Ovary (tissue), 9 donors: ENCODE data around the gene PDS5B. TPM values are rescaled to one million over a fixed set of nuclear protein-coding genes. Genes with fewer than 3 reads are reported as not detected.

Experiments used
- DNase-seq, 5 donors: peaks; one replicate each; pipeline ENCODE4 v3.0.0-alpha.2; 2019 to 2020
- H3K27ac ChIP-seq, 2 donors: fragments of 200-600 bp; one replicate each; pipeline versions ENCODE4 v1.5.1 to v1.8.0; 2019 to 2022
- H3K27me3 ChIP-seq: fragments of 200-600 bp; one replicate; pipeline ENCODE4 v1.8.0; 2022
- H3K36me3 ChIP-seq: fragments of 200-600 bp; sonication (generic); one replicate; pipeline ENCODE4 v1.5.1; 2019
- H3K4me1 ChIP-seq: one replicate; pipeline ENCODE4 v1.8.1; 2013; ENCODE audit warnings: mild to moderate bottlenecking, moderate library complexity; ENCODE audit not compliant: insufficient read depth
- H3K4me3 ChIP-seq: fragments of 200-600 bp; sonication (generic); one replicate; pipeline ENCODE4 v1.5.1; 2017
- H3K9me3 ChIP-seq, 2 donors: fragments of 200-600 bp in 1 of 2; sonication (generic) in 1 of 2; one replicate each; pipeline versions ENCODE4 v1.5.1 to v1.8.1; 2013 to 2019; ENCODE audit warnings: mild to moderate bottlenecking in 1 of 2, moderate library complexity in 1 of 2
- CTCF ChIP-seq, 3 donors: fragments of 450-650 bp in 2 of 3; fragments of 200-600 bp in 1 of 3; IDR thresholded peaks; one replicate each; pipeline versions ENCODE4 v1.5.1 to v1.8.0; 2016 to 2022; ENCODE audit warnings: antibody characterized with exemption in 3 of 3, mild to moderate bottlenecking in 1 of 3
- EP300 ChIP-seq: sonication (generic); formaldehyde crosslinking; IDR thresholded peaks from one replicate; pipeline ENCODE4 v1.6.1; 2017; ENCODE audit warnings: antibody characterized with exemption
- POLR2A ChIP-seq: fragments of 450-650 bp; IDR thresholded peaks from one replicate; pipeline ENCODE4 v1.6.1; 2017; ENCODE audit warnings: antibody characterized with exemption, mild to moderate bottlenecking, moderate library complexity
- WGBS, 3 donors: extraction: QIAGEN DNeasy Blood & Tissue Kit in 1 of 3; methylation state at CpG; one replicate each; pipeline versions ENCODE4 v1.1.5 to v1.1.7; 2013 to 2017; 5-methylcytosine and 5-hydroxymethylcytosine counted together
- intact Hi-C, 4 donors: fragments of 100-400 bp; cut with DNase I; formaldehyde crosslinking; loops; one replicate each; pipeline versions ENCODE4 v1.11.0 to v1.15.1; 2022 to 2023
- polyA plus RNA-seq, 2 donors: library from polyadenylated mRNA; stranded (reverse); fragments of 200-250 nt in 1 of 2; fragments of 350-450 nt in 1 of 2; fragmentation: Illumina TruSeq in 1 of 2; extraction: RNeasy Lipid Tissue Mini Kit (QIAGEN cat#74804) in 1 of 2; gene quantifications; one replicate each; pipeline ENCODE4 v1.2.3, GENCODE V29; 2013 to 2014
- total RNA-seq, 7 donors: library from RNA; depleted of rRNA in 2 of 7; stranded (reverse); fragments of >200 nt in 2 of 7; fragmentation: NEBNext Ultra II Directional in 3 of 7; extraction: Animal tissue kit (Norgen Biotek cat#: 25700) in 3 of 7; gene quantifications; one replicate each; pipeline versions ENCODE4 v1.1.0 to v1.2.4, GENCODE V29; 2016 to 2023
- donor health status: DM: no; HTN: no; CAD: no; lungs with moderate emphysema.
- donor health status: DM: no; HTN: no; CAD: no.
- donor health status: Bipolar disorder and iron deficiency.
- donor health status: DM: yes; HTN: yes; CAD: no.
- donor health status: DM: no; HTN: no; CAD: no.
- donor health status: DM: yes; HTN: yes; CAD: no.

PDS5B gene
- total and polyA plus RNA-seq, 9 donors = 13.6 to 74.9 (median 55.5) TPM

- no peaks in the 10 kb centered on the region for H3K27me3 ChIP-seq
- no peak for TF ChIP-seq POLR2A
- TF ChIP-seq EP300 = no peak
- no peak for TF ChIP-seq CTCF (IDR thresholded peaks at IDR 0.05)
- 13 to 33% (median 23%) methylated on average over 3 of the region's 3 CpGs for WGBS, 3 donors
- intact Hi-C loops = no loop called here
- H3K36me3 ChIP-seq = no peaks in the 10 kb centered on the region
- H3K4me3 ChIP-seq = no peak overlapping the region
- no peaks in the 10 kb centered on the region for H3K9me3 ChIP-seq
- no peaks in the 10 kb centered on the region for H3K4me1 ChIP-seq
- no peak overlapping the region for H3K27ac ChIP-seq
- no peak for DNase-seq
These were observed 160.2 kb downstream of the PDS5B start for GRCh38 chr13:32746474-32746873.

GRCh38 chr13:32748305-32748704 is 162.1 kb downstream of the PDS5B start:
- H3K9me3 ChIP-seq = no peaks in the 10 kb centered on the region
- no peaks in the 10 kb centered on the region for H3K27me3 ChIP-seq
- no peaks in the 10 kb centered on the region for H3K4me1 ChIP-seq
- intact Hi-C loops = no loop called here
- WGBS, 3 donors = 91 to 94% (median 92%) methylated on average over 2 of the region's 2 CpGs
- no peak overlapping the region for H3K4me3 ChIP-seq
- no peak for DNase-seq
- TF ChIP-seq POLR2A (no peak), EP300 (no peak), CTCF (IDR thresholded peaks at IDR 0.05) (no peak)
- H3K36me3 ChIP-seq = no peaks in the 10 kb centered on the region
- H3K27ac ChIP-seq = no peak overlapping the region

GRCh38 chr13:32751340-32751739 is 165.1 kb downstream of the PDS5B start:
- H3K36me3 ChIP-seq = no peaks in the 10 kb centered on the region

GRCh38 chr13:32752311-32752710 is 166.1 kb downstream of the PDS5B start:
- intact Hi-C loops = no loop called here
- no peaks in the 10 kb centered on the region for H3K9me3 ChIP-seq
- TF ChIP-seq CTCF (IDR thresholded peaks at IDR 0.05) (no peak), EP300 (no peak), POLR2A (no peak)
- no peak for DNase-seq
- no peak overlapping the region for H3K27ac ChIP-seq
- no peaks in the 10 kb centered on the region for H3K4me1 ChIP-seq
- 71 to 82% (median 73%) methylated on average over 4 of the region's 4 CpGs for WGBS, 3 donors
- no peak overlapping the region for H3K4me3 ChIP-seq
- H3K36me3 ChIP-seq = no peaks in the 10 kb centered on the region
- no peaks in the 10 kb centered on the region for H3K27me3 ChIP-seq

More at GRCh38 chr13:32751340-32751739, 165.1 kb downstream of the PDS5B start:
- no peaks in the 10 kb centered on the region for H3K4me1 ChIP-seq
- DNase-seq = no peak
- TF ChIP-seq EP300 (no peak), CTCF (IDR thresholded peaks at IDR 0.05) (no peak), POLR2A (no peak)
- H3K9me3 ChIP-seq = no peaks in the 10 kb centered on the region
- no peaks in the 10 kb centered on the region for H3K27me3 ChIP-seq
- intact Hi-C loops = no loop called here
- no peak overlapping the region for H3K4me3 ChIP-seq
- 87 to 91% (median 89%) methylated on average over 4 of the region's 4 CpGs for WGBS, 3 donors
- H3K27ac ChIP-seq = no peak overlapping the region
